Activated CD4-positive, alpha-beta T cell treated with anti-CD3 and anti-CD28 coated beads for 36 hours (primary cell): ENCODE measurements around the gene SPTBN1. TPM values are rescaled to one million over a fixed set of nuclear protein-coding genes. Genes with fewer than 3 reads are reported as not detected.

ENCODE experiments used
- ATAC-seq: fragments of 200-7000 bp; cut with Tn5 transposase; one replicate; pipeline ENCODE4 v1.10.0; 2021; ENCODE audit warnings: mild to moderate bottlenecking, moderate library complexity
- CTCF ChIA-PET: fragments of 350-600 bp; sonication (Branson Sonifier 250); formaldehyde crosslinking; loops from one replicate; lab custom pipeline; 2021; ENCODE audit warnings: antibody characterized with exemption; lab: Charles Lee
- POLR2A ChIA-PET: fragments of 350-600 bp; sonication (Branson Sonifier 250); formaldehyde crosslinking; loops from one replicate; lab custom pipeline; 2021; ENCODE audit warnings: antibody characterized with exemption, inconsistent platforms; lab: Charles Lee
- DNase-seq: peaks from one replicate; pipeline ENCODE4 v3.0.0-alpha.2; 2020
- H3K27ac Mint-ChIP-seq: one replicate; pipeline ENCODE4 v1.8.0; 2021; ENCODE audit warnings: mixed read lengths
- H3K27me3 Mint-ChIP-seq: one replicate; pipeline ENCODE4 v1.8.0; 2021; ENCODE audit warnings: mixed read lengths
- H3K36me3 Mint-ChIP-seq: one replicate; pipeline ENCODE4 v1.8.0; 2021; ENCODE audit warnings: low read depth, mixed read lengths
- H3K4me1 Mint-ChIP-seq: one replicate; pipeline ENCODE4 v1.8.0; 2021; ENCODE audit warnings: mixed read lengths
- H3K4me3 Mint-ChIP-seq: one replicate; pipeline ENCODE4 v1.8.0; 2021; ENCODE audit warnings: mild to moderate bottlenecking, moderate library complexity, mixed read lengths
- H3K9me3 Mint-ChIP-seq: one replicate; pipeline ENCODE4 v1.8.0; 2021; ENCODE audit warnings: low read depth, mixed read lengths
- intact Hi-C, 2 experiments: fragments of 100-400 bp; cut with DNase I in 1 of 2; cut with micrococcal nuclease in 1 of 2; formaldehyde crosslinking; loops; one replicate each; pipeline versions ENCODE4 v1.14.2 to v1.15.1; 2022 to 2024; cut with DNase I, micrococcal nuclease
- total RNA-seq, 2 experiments: library from RNA; stranded (reverse); gene quantifications; one replicate each; pipeline ENCODE4 v1.2.3, GENCODE V29; 2021

Gene SPTBN1
- total RNA-seq, 2 experiments from 2014 or later: 76.6 to 86.8 TPM

DNA sequence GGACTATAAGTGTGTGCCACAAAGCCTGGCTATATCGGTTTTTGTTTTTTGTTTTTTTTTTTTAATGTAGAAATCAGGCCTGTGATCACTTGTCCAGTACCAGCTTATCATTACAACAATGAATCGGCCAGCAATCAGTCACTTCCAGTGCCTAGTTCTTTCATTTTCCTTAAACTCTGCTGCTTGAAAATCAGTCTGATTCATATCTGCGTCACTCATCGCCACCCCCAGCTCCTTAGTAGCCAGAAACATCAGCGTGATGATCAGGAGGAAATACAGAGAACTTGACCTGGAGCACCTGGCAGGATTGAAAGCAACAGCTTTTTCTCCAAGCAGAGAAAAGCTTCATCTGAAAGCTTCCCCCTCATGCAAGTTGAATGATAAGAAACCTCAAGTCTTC, 75.4 kb downstream of the SPTBN1 start:
- Mint-ChIP-seq H3K9me3 (no peaks in the 10 kb centered on the region), H3K36me3 (no peaks in the 10 kb centered on the region), H3K4me1 (peaks cover 2% of the 10 kb centered on the region), H3K27ac (no peak overlapping the region), H3K4me3 (no peak overlapping the region), H3K27me3 (no peaks in the 10 kb centered on the region)
- CTCF ChIA-PET: interaction anchor here (1.3 to 1.8 kb wide), 3 partner anchors 28 to 173 kb away, joined by 4 to 5 read pairs (median 5); no protein-coding TSS in a partner anchor
- DNase-seq (no peak), ATAC-seq (no peak)
- intact Hi-C loops: no loop called here
- POLR2A ChIA-PET: no interaction called here

DNA sequence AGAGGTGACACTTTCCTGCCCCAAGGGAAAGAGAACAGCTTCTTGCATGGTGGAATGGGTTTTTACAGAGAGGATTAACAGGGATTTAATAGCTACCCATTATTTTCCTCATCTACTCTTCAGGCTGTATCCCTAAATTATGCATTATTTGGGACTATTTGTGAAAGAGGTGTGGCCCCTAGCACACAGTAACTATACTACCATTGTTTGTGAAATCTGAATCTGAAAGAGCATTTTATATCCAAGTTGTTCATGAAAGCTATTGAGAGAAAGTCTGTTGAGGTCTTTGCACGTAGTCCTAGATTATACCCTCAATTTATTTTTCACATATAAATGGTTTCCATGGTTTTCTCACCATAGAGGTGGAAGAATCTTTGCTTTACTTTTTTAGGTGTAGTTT, 78.1 kb downstream of the SPTBN1 start:
- Mint-ChIP-seq H3K36me3 (no peaks in the 10 kb centered on the region), H3K27me3 (no peaks in the 10 kb centered on the region), H3K27ac (no peak overlapping the region), H3K9me3 (no peaks in the 10 kb centered on the region), H3K4me3 (no peak overlapping the region), H3K4me1 (peaks cover 2% of the 10 kb centered on the region)
- no peak for ATAC-seq
- ChIA-PET POLR2A (no interaction called here), CTCF (interaction anchor here (1.7 kb wide), 1 partner anchor 10 kb away, joined by 4 read pairs; no protein-coding TSS in a partner anchor)
- intact Hi-C loops: no loop called here
- DNase-seq: no peak

DNA sequence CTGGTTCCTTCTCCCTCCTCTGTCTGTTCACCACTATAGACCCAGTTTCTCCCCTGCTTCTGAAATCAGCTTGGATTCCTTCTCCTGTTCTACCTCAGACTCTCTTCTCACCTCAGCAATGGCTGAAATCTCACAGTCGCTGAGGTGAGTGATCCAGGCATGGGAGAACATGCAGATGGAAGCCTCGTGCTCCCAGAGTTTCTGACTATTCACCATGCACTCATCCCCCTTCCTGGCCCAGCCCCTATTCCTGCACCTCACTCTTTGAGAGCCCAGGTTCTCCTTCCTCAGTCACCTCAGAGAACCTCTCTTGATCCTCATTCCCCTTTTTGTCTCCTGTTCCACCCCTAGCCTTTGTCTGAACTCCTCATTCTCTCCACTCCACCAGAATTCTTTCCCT, 78.5 kb downstream of the SPTBN1 start:
- H3K27ac Mint-ChIP-seq: no peak overlapping the region
- POLR2A ChIA-PET: no interaction called here
- H3K9me3 Mint-ChIP-seq: no peaks in the 10 kb centered on the region
- no peak for ATAC-seq
- no peak for DNase-seq
- H3K4me1 Mint-ChIP-seq: peaks cover 2% of the 10 kb centered on the region
- no peaks in the 10 kb centered on the region for H3K36me3 Mint-ChIP-seq
- intact Hi-C loops: no loop called here
- CTCF ChIA-PET: interaction anchor here (1.7 kb wide), 1 partner anchor 11 kb away, joined by 4 read pairs; no protein-coding TSS in a partner anchor
- no peaks in the 10 kb centered on the region for H3K27me3 Mint-ChIP-seq
- no peak overlapping the region for H3K4me3 Mint-ChIP-seq

DNA sequence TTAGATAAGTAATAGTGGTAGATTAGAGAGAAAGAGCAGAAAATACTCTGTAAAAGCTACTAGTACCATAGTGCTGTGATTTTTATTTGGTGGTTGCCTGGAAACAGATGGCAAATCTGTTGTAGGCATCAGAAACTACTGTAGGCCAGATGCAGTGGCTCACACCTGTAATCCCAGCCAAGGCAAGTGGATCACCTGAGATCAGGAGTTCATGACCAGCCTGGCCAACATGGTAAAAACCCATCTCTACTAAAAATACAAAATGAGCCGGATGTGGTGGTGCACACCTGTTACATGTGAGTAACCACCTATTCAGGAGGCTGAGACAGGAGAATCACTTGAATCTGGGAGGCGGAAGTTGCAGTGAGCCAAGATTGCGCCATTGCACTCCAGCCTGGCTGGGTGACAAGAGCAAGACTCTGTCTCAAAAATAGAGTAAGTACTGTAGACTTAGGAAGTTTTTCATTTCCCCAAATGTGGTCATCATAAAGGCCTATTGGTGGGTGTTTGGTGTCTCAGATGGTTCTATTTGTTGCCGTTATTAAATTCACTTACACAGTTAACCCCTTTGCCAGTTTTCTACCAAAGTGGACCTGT, 79.6 kb downstream of the SPTBN1 start:
- POLR2A ChIA-PET: no interaction called here

DNA sequence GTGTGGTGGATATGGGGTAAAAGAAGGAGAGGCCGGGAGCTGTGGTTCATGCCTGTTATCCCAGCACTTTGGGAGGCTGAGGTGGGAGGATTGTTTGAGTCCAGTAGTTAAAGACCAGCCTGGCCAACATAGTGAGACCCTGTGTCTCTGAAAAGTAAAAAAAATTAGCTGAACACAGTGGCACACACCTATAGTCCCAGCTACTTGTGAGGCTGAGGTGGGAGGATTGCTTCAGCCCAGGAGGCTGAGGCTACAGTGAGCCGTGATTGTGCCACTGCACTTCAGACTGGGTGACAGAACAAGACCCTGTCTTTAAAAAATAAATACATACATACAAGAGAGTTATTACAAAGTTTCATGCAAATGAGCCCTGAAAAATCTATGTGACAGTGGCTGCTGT, 80.6 kb downstream of the SPTBN1 start:
- intact Hi-C loops: no loop called here
- DNase-seq (no peak), ATAC-seq (no peak)
- Mint-ChIP-seq H3K4me1 (no peaks in the 10 kb centered on the region), H3K27ac (no peak overlapping the region), H3K36me3 (no peaks in the 10 kb centered on the region), H3K27me3 (no peaks in the 10 kb centered on the region), H3K9me3 (no peaks in the 10 kb centered on the region), H3K4me3 (no peak overlapping the region)
- POLR2A ChIA-PET: no interaction called here
- CTCF ChIA-PET: interaction anchor here (0.7 to 1.1 kb wide), 3 partner anchors 10 to 23 kb away, joined by 3 read pairs; no protein-coding TSS in a partner anchor

More for the DNA sequence above, 79.6 kb downstream of the SPTBN1 start:
- H3K4me3 Mint-ChIP-seq: no peak overlapping the region
- H3K27me3 Mint-ChIP-seq: no peaks in the 10 kb centered on the region
- DNase-seq: no peak
- no peak for ATAC-seq
- CTCF ChIA-PET: interaction anchor here (1.0 to 1.7 kb wide), 3 partner anchors 9 to 24 kb away, joined by 3 to 4 read pairs (median 3); no protein-coding TSS in a partner anchor
- H3K4me1 Mint-ChIP-seq: no peaks in the 10 kb centered on the region
- H3K27ac Mint-ChIP-seq: no peak overlapping the region
- no peaks in the 10 kb centered on the region for H3K36me3 Mint-ChIP-seq
- intact Hi-C loops: no loop called here
- no peaks in the 10 kb centered on the region for H3K9me3 Mint-ChIP-seq

DNA sequence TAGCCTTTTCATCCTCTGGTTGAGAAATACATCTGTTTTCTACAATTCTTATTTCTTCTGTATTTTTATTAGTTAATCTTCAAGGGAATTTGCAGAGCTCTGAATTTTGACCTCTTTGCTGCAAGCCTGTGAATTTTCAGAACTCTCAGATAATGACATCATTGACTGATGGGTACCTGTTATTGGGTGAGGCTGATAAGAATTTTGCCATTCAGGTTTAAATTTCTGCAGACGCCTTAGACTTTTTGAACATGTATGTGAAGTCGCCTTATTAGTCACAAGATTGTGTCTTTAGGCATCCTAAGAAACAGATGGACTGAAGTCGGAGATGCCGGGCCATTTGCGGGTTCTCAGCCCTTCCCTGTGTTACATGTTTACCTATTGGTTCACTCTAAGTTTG, 82.4 kb downstream of the SPTBN1 start:
- Mint-ChIP-seq H3K9me3 (no peaks in the 10 kb centered on the region), H3K27ac (no peak overlapping the region), H3K27me3 (no peaks in the 10 kb centered on the region), H3K4me1 (no peaks in the 10 kb centered on the region), H3K4me3 (no peak overlapping the region), H3K36me3 (no peaks in the 10 kb centered on the region)
- intact Hi-C loops: no loop called here
- DNase-seq (no peak), ATAC-seq (no peak)
- ChIA-PET POLR2A (no interaction called here), CTCF (interaction anchor here (0.7 kb wide), 1 partner anchor 85 kb away, joined by 3 read pairs; no protein-coding TSS in a partner anchor)

DNA sequence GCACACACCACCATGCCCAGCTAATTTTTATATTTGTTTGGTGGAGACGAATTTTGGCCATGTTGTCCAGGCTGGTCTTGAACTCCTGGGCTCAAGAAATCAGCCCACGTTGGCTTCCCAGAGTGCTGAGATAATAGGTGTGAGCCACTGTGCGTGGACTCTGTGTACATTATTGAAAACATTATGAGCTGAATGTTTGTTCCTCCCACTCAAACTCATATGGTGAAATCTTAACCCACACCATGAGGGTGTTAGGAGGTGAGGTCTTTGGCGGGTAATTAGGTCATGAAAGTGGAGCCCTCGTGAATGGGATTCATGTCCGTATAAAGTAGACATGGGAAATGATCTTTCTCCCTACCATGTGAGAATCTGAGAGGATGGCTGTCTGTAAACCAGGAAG, 83.6 kb downstream of the SPTBN1 start:
- DNase-seq: no peak
- Mint-ChIP-seq H3K4me3 (no peak overlapping the region), H3K27ac (no peak overlapping the region), H3K4me1 (no peaks in the 10 kb centered on the region), H3K9me3 (no peaks in the 10 kb centered on the region), H3K27me3 (no peaks in the 10 kb centered on the region), H3K36me3 (no peaks in the 10 kb centered on the region)
- no peak for ATAC-seq
- ChIA-PET CTCF (interaction anchor here (1.0 kb wide), 1 partner anchor 9 kb away, joined by 3 read pairs; no protein-coding TSS in a partner anchor), POLR2A (no interaction called here)
- intact Hi-C loops: no loop called here

- ChIA-PET POLR2A (no interaction called here), CTCF (interaction anchor here (0.7 to 1.0 kb wide), 2 partner anchors 10 to 14 kb away, joined by 3 read pairs; no protein-coding TSS in a partner anchor)
These were observed 84.1 kb downstream of the SPTBN1 start for GRCh38 chr2:54540194-54540593.

DNA sequence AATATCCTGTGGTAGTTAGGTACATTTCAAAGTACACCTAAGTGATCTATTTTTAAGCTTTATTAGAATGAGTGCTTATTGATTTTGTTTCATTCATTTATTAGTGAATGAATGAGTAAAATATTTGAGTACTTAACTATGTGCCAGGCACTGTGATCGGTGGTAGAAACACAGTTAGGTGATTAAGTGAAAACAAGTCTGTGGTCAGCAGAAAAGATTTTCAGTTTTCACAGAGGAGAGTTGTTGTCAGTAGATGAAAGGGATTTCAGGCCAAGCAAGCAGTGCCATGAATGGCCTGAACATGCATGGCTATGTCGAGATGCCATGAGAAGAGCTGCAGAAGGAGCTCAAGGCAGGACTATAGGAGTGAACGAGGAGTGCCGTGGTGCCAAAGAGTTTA, 85.9 kb downstream of the SPTBN1 start:
- POLR2A ChIA-PET: interaction anchor here (0.6 kb wide), 1 partner anchor 483 kb away, joined by 3 read pairs; no protein-coding TSS in a partner anchor
- no peak overlapping the region for H3K4me3 Mint-ChIP-seq
- peaks cover 5% of the 10 kb centered on the region for H3K4me1 Mint-ChIP-seq
- DNase-seq (no peak), ATAC-seq (no peak)
- no peaks in the 10 kb centered on the region for H3K9me3 Mint-ChIP-seq
- intact Hi-C loops: no loop called here
- H3K27me3 Mint-ChIP-seq: no peaks in the 10 kb centered on the region
- CTCF ChIA-PET: interaction anchor here (1.1 to 1.4 kb wide), 2 partner anchors 17 to 123 kb away, joined by 3 read pairs; no protein-coding TSS in a partner anchor
- no peak overlapping the region for H3K27ac Mint-ChIP-seq
- no peaks in the 10 kb centered on the region for H3K36me3 Mint-ChIP-seq

More at GRCh38 chr2:54540194-54540593, 84.1 kb downstream of the SPTBN1 start:
- Mint-ChIP-seq H3K36me3 (no peaks in the 10 kb centered on the region), H3K27me3 (no peaks in the 10 kb centered on the region), H3K9me3 (no peaks in the 10 kb centered on the region), H3K4me1 (no peaks in the 10 kb centered on the region), H3K4me3 (no peak overlapping the region), H3K27ac (no peak overlapping the region)
- intact Hi-C loops: no loop called here
- no peak for DNase-seq
- no peak for ATAC-seq

DNA sequence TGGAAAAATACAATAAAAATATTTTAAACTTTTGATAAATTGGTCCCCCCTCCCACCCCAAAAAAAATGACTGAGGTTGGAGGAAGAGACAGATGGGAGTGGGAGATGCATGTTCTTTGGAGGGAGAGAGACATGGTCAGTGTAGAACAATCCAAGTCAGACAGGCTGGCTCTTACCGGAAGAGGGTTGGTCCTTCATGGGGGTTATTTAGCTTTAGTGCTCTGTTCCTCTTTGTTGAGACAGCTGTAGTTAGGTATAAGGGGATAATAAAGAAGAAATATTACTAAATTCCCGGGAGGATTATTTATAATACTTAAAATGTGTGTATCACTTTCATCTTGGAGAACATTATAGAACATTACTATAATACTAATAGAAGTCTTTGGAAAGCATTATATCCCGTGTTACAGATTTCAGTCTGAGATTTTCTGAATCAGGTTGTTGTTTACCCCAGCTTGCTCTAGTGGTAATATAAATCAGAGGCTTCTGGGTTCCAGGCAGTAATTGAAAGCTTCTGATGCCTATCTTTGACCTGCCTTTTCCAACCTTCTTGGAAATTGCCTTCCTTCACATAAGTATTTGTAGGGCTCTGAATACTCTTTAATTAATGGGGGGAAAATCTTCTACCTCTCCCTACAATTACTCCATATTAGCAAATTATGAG, 87.7 kb downstream of the SPTBN1 start:
- Mint-ChIP-seq H3K27me3 (no peaks in the 10 kb centered on the region), H3K4me3 (no peak overlapping the region), H3K4me1 (peaks cover 11% of the 10 kb centered on the region), H3K9me3 (no peaks in the 10 kb centered on the region), H3K36me3 (no peaks in the 10 kb centered on the region), H3K27ac (no peak overlapping the region)
- ChIA-PET CTCF (interaction anchor here (0.6 kb wide), 1 partner anchor 53 kb away, joined by 3 read pairs; no protein-coding TSS in a partner anchor), POLR2A (no interaction called here)
- intact Hi-C loops: no loop called here
- ATAC-seq (no peak), DNase-seq (no peak)

DNA sequence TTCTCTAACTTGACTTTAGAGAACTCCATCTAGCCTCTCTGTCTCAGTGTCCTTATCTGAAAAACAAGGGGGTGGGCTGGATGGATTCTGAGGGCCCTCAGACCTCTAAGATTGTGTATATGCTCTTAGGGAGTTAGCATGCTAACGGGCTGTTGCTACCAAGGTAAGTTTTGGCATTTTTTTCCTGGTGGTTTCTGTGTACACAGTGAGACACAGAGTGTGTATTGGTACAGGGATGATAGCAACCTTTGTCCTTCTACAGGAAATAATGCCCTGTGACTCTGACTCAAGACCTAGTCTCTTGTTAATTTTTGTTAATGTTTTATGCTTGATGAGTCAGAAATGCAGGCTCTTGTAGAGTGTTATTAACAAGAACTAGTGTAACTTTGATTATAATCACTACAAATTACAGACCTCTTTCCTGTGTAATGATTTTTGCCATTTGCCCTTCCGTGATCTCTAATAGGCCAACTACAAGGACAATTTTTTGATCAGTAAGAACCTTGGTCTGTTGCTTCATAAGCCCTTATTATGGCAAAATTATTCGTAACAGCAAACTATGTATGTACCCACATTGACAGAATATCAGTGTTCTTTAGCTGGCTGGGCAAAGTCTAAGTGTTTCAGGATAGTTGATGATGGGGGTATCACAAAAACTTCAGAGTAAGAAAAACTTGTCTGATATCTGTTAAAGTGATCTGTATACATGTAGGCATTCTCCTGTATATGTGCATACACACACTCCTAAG, 89.7 kb downstream of the SPTBN1 start:
- H3K4me3 Mint-ChIP-seq: no peak overlapping the region
- no peaks in the 10 kb centered on the region for H3K9me3 Mint-ChIP-seq
- peaks cover 14% of the 10 kb centered on the region for H3K4me1 Mint-ChIP-seq
- H3K27ac Mint-ChIP-seq: no peak overlapping the region
- ChIA-PET CTCF (interaction anchor here (0.6 kb wide), 1 partner anchor 1020 kb away, joined by 3 read pairs; no protein-coding TSS in a partner anchor), POLR2A (no interaction called here)
- DNase-seq (no peak), ATAC-seq (peak; percentile 64)
- no peaks in the 10 kb centered on the region for H3K36me3 Mint-ChIP-seq
- intact Hi-C loops: no loop called here
- H3K27me3 Mint-ChIP-seq: no peaks in the 10 kb centered on the region
